ENCODE data around the gene MAP3K10.

GRCh38 chr19:40149501-40149900, 41.7 kb upstream of the MAP3K10 start:
- TF ChIP-seq CTCF (conservative IDR thresholded peaks at IDR 0.05), result no peak
- no peak for TF ChIP-seq EZH2 (IDR thresholded peaks at IDR 0.05; ENCODE audit: low read depth)
